NAMALWA (cell line): ENCODE data around the gene FARS2.

ENCODE experiments used
- DNase-seq: peaks from one replicate; pipeline ENCODE4 v3.0.0-alpha.2; 2015; ENCODE audit warnings: low spot score

The FARS2 gene

GRCh38 chr6:5287205-5287965 lies 26.1 kb downstream of the FARS2 start:
- no peak for DNase-seq

- DNase-seq: no peak
Measured at GRCh38 chr6:5287966-5288297, 26.6 kb downstream of the FARS2 start.

- no peak for DNase-seq
Measured at GRCh38 chr6:5290097-5290496, 28.8 kb downstream of the FARS2 start.

GRCh38 chr6:5290500-5290899 lies 29.2 kb downstream of the FARS2 start:
- DNase-seq: no peak

GRCh38 chr6:5292154-5292553 lies 30.8 kb downstream of the FARS2 start:
- DNase-seq: no peak

GRCh38 chr6:5293692-5294091 lies 32.4 kb downstream of the FARS2 start:
- no peak for DNase-seq

GRCh38 chr6:5294392-5295211 lies 33.3 kb downstream of the FARS2 start:
- DNase-seq: no peak

GRCh38 chr6:5295623-5296022 lies 34.3 kb downstream of the FARS2 start:
- DNase-seq: no peak

- no peak for DNase-seq
Measured at GRCh38 chr6:5300206-5300764, 39.0 kb downstream of the FARS2 start.

- DNase-seq: no peak
Measured at GRCh38 chr6:5302220-5302946, 41.1 kb downstream of the FARS2 start.

- peak; percentile 60 for DNase-seq
Measured at GRCh38 chr6:5302995-5303622, 41.8 kb downstream of the FARS2 start.

- no peak for DNase-seq
Measured at GRCh38 chr6:5303682-5304081, 42.4 kb downstream of the FARS2 start.

- no peak for DNase-seq
Measured at GRCh38 chr6:5305968-5306626, 44.8 kb downstream of the FARS2 start.

GRCh38 chr6:5307058-5307457 lies 45.7 kb downstream of the FARS2 start:
- DNase-seq: no peak

- no peak for DNase-seq
Measured at GRCh38 chr6:5308066-5308465, 46.8 kb downstream of the FARS2 start.

GRCh38 chr6:5314191-5314865 lies 53.0 kb downstream of the FARS2 start:
- DNase-seq: no peak

GRCh38 chr6:5315881-5316280 lies 54.6 kb downstream of the FARS2 start:
- DNase-seq: no peak

- DNase-seq: no peak
Measured at GRCh38 chr6:5316951-5317350, 55.6 kb downstream of the FARS2 start.

- DNase-seq: peak; percentile 49
Measured at GRCh38 chr6:5318617-5319272, 57.4 kb downstream of the FARS2 start.

GRCh38 chr6:5323979-5324378 lies 62.7 kb downstream of the FARS2 start:
- no peak for DNase-seq
